ENCODE results near the gene ZFAND4.
A peak's percentile ranks its signal among the peaks of the same experiment; 100 is the strongest.
"Not testable (repeated sequence)": the region's sequence is repeated elsewhere in the genome, so short reads cannot be mapped to it uniquely, and the experiment has no call there.

Gene ZFAND4

DNA sequence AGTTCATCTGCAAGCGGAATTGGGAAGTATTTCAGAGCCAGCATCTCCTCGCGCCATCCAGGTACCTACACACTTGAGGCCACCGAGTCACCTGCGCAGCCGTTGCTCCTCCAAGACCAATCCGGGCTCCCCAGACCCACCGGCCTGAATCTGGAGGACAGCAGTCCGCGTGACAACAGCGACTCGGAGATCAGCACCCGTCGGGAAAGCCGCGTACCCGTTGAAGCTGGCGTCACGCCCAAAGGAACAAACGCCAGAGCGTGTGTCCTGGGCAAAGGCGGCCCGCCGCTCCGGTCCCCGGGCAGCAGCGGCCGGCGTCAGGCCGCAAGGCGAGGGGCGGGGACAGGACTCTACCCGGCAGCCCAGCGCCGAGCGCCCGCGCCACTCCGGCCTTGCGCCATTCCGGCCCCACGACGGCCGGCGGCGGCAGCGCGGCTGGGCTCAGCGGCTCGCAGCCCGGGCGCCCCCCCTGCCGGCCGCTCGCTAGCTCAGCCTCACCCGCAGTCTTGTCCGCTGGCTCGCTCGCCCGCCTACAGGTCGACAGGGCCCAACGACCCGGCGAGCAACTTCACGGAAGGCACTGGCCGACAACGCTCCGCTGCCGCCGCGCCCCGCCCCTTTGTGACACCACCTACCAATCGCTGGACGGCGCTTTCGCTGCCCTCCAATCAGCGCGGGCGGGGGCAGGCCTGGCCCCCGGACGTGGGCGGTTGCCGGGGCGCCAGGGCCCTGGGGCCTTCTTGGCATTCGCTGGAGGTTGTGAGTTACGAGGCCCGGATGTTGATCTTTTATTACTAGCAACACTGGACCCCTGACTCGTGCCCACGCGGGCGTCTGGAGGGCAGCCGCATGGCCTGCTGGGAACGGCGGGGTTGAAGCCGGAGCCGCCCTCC lies at the start of gene ZFAND4:
ZFAND4 (minus strand) TSS at position 592 of the 893 bp plus-strand sequence. CDS start 9,047 bp downstream, outside the sequence.
- DNase-seq = peak; percentile 84

GRCh38 chr10:45721503-45721902 lies 48.9 kb upstream of the ZFAND4 start:
- DNase-seq = not testable (repeated sequence)

DNA sequence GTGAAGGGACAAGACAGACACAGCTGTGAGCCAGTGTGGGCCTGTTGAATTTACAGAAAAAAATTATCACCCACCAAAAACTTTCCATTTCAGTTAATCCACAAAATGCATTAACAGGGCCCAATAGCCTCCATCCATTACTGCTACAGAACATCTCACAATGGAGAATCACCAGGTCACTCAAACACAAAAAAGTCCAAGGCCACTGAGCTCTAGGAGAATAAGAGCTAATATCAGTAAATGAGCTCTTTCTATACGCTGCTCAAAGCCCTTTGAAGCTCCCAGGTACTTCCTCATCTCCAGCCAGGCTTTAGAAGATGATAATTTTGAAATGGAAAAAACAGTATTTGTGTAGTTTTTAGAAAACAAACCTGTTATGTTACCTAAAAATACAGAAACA lies 45.1 kb upstream of the ZFAND4 start:
- not testable (repeated sequence) for DNase-seq

- not testable (repeated sequence) for DNase-seq
Observed at GRCh38 chr10:45717053-45717452, 44.5 kb upstream of the ZFAND4 start.

GRCh38 chr10:45711223-45711622 lies 38.7 kb upstream of the ZFAND4 start:
- not testable (repeated sequence) for DNase-seq

- not testable (repeated sequence) for DNase-seq
Observed at GRCh38 chr10:45710200-45710796, 37.7 kb upstream of the ZFAND4 start.

DNA sequence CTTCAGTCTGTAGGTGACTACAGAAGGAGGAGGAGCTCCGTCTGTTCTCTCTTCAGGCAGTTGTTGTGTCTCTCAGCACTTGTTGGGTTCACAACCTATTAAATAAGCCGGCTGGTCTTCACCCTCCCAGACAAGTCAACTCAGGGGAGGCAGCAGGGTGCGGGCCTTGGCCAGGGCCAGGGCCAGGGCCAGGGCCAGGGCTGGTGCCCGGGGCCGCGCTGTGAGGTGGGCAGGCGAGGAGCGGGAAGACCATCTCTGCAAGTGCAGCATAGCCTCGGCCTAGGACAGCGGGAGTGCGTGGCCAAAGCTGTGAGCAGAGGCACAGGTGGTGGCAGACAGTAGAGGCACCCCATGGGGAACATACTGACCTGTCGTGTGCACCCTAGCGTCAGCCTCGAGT lies 5.9 kb upstream of the ZFAND4 start:
- DNase-seq = not testable (repeated sequence)

DNA sequence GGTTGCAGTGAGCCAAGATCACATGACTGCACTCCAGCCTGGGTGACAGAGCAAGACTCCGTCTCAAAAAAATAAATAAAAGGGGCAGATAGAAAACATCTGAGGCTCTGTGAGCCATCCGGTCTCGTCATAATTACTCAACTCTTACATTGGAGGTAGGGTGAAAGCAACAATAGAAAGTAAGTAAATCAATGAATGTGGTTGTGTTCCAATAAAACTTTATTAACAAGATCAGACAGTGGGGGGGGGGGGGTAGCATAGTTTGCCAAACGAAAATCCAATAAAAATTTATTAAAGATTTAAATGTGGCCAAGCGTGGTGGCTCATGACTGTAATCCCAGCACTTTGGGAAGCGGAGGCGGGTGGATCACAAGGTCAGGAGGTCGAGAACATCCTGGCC lies 2.8 kb upstream of the ZFAND4 start:
- no peak for DNase-seq

DNA sequence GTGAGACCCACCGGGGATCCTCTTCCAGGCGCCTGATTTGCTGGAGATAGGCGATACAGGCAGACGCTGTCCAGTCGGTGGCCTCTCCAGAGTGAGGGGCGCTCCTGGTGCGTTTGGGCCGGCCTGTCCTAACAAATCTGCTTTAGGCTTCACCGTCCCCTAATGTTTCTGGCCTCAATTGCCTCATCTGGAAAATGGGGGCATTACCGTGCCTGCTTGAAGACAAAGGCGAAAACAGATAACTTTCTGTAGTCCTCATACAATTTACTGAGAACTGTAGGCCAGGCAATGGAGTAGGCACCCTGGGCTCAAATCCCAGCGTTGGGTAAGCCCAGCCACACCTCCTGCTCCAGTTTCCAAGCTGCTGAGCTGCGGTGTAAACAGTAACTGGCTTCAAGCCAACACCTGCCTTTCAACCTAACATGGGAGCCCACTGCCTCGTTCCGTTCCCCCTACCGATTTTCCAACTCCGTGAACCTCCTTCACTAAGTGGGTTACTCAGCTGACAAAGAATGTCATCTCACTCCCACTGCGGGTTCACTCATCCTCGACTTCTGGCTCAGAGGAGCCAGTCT lies 589 bp upstream of the ZFAND4 start:
- DNase-seq = no peak

GRCh38 chr10:45671300-45671699 lies 1.3 kb downstream of the ZFAND4 start:
- DNase-seq = not testable (repeated sequence)

DNA sequence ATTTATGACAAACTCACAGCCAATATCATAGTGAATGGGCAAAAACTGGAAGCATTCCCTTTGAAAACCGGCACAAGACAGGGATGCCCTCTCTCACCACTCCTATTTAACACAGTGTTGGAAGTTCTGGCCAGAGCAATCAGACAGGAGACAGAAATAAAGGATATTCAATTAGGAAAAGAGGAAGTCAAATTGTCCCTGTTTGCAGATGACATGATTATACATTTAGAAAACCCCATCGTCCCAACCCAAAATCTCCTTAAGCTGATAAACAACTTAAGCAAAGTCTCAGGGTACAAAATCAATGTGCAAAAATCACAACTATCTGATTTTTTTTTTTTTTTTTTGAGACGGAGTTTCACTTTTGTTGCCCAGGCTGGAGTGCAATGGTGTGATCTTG lies 2.7 kb downstream of the ZFAND4 start:
- not testable (repeated sequence) for DNase-seq

- no peak for DNase-seq
Observed at GRCh38 chr10:45660876-45661411, 11.6 kb downstream of the ZFAND4 start.

GRCh38 chr10:45657033-45657926 lies 15.3 kb downstream of the ZFAND4 start:
- DNase-seq = no peak

DNA sequence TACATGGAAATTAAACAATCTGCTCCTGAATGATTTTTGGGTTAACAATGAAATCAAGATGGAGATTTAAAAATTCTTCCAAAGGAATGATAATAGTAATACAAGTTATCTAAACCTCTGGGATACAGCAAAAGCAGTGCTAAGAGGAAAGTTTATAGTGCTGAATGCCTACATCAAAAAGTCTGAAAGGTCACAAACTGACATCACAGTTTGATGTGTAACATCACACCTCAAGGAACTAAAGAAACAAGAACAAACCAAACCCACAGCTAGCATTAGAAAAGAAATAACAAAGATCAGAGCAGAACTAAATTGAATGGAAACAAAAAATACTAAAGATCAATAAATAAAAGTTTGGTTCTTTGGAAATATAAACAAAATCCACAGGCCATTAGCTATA lies 17.4 kb downstream of the ZFAND4 start:
- no peak for DNase-seq

GRCh38 chr10:45654753-45655141 lies 17.8 kb downstream of the ZFAND4 start:
- DNase-seq = not testable (repeated sequence)

DNA sequence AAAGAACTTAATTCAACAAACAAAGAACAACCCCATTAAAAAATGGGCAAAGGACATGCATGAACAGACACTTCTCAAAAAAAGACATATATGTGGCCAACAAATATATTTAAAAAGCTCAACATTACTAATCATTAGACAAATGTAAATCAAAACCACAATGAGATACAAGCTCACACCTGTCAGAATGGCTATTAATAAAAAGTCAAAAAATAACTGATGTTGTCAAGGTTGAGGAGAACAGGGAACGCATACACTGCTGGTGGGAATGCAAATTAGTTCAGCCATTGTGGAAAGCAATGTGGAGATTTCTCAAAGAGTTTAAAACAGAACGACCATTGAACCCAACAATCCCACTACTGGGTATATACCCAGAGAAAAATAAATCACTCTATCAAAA lies 19.1 kb downstream of the ZFAND4 start:
- no peak for DNase-seq

DNA sequence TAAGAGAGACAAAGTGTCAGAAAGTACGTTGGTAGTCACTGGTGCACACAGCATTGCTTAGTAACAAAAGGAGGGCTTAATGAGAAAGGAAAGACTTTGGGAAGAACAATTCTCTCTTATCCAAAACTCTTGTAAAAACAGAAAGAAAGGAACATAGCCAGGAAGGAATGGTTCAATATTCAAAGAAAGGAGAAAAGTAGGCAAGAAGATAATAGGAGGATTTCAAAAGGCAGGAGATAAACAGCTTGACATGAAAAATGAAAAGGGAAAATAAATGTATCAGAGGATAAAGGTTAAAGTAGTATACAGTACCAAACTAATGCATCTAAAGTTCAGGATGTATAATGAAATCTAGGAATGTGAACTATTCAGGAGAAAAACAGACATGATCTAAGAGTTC lies 20.1 kb downstream of the ZFAND4 start:
- DNase-seq = no peak

GRCh38 chr10:45649296-45649695 lies 23.3 kb downstream of the ZFAND4 start:
- DNase-seq = no peak

GRCh38 chr10:45647118-45647517 lies 25.5 kb downstream of the ZFAND4 start:
- DNase-seq = no peak

DNA sequence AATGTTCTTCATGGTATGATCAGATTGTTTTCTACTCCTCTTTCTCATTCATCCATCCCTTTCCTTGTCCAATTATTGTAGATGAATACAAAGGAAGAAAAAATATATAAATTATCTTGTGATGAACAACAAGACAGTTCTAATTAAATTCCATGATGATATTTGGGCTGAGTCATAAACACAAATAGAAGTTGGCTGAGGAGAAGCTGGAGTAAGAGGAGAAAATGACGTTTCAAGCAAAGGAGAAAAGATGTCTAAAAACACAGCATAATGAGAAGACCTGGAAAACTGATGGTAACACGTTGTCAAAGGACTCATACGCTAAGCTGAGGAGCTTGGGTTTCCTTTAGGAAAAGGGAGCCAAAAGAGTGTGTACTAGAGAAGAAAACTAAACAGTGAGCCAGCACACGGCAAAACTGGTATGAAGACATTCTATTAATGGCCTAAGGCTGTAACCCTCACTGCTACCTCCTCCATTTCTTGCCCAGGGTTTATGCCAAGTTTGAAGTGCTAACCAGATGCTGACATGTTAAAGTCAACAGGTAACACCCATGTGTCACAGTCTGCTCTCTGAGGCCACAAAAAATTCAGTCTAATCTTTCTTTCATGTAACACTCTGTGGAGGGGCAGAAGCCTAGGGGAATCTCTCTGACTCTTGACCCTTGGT lies 26.1 kb downstream of the ZFAND4 start:
- DNase-seq = no peak

DNA sequence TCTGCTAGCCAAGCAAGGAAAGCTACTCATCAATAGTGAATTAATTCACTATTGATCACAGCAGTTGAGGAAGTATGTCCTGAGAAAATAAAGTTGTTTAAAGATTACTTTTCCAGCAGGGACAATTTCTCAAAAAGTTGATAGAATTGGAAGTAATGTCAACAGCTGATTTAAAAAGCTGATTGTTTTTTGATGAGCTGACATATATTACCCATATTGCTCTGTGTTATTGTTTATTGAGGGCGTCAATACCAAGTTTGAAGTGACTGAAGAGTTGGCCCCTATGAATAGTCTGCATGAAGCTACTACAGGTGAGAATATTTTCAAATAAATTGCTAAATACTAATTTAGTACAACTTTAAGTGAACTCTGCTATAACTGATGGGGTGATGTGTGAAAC lies 28.0 kb downstream of the ZFAND4 start:
- DNase-seq = no peak

DNA sequence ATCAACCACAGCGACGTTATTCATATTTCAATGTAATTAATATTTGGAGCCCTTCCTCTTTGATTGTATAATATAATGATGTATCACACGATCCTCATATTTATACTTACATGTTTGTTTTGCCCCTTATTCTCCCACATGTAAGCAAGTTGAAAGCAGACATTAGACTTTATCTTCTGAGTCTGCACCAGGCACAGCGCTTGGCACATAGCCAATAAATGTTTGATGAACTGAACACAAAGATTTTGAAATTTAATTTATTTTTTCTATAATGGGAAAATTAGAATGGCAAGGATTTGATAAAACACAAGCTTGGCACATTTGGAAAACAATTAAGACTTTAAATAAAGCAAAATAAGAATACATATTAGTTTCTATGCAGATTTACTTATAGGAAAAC lies 31.6 kb downstream of the ZFAND4 start:
- no peak for DNase-seq

All from KG1 (cell line).